K562 (cell line): Measurements from ENCODE around the gene COX19. TPM values are rescaled to one million over a fixed set of nuclear protein-coding genes. Genes with fewer than 3 reads are reported as not detected.

Experiments used
- ATAC-seq: fragments of 200-7000 bp; cut with Tn5 transposase; 3 replicates; pipeline ENCODE4 v1.9.1; 2020; ENCODE audit warnings: moderate library complexity
- BruUV-seq: library from RNA; stranded (reverse); fragments of 400-500 nt; replicated peaks from 2 replicates; lab custom pipeline; 2021; lab: Mats Ljungman, UMichigan
- CTCF ChIA-PET: fragments of 300-600 bp; formaldehyde crosslinking; extraction: SDS; loops from one replicate; lab custom pipeline; 2021; ENCODE audit warnings: low intra/inter-chr PET ratio; lab: Yijun Ruan, JAX
- POLR2A ChIA-PET: fragments of 300-600, 350-650 bp; sonication (Branson Sonifier 250); formaldehyde crosslinking; extraction: SDS; loops from one replicate; lab custom pipeline; 2021; ENCODE audit warnings: antibody characterized with exemption, inconsistent platforms; lab: Yijun Ruan, JAX
- DNase-seq, 4 experiments: peaks; one replicate each; pipeline versions ENCODE4 v3.0.0 to v3.0.0-alpha.2; 2011 to 2018; ENCODE audit warnings: low spot score in 3 of 4, mixed read lengths in 3 of 4; ENCODE audit errors: extremely low read depth in 1 of 4
- FAIRE-seq: peaks from 2 replicates; lab custom pipeline; 2011; peaks lifted over from hg19 to GRCh38; lab: Jason Lieb, UNC
- H2AFZ ChIP-seq: 2 replicates; pipeline ENCODE4 v1.6.0; 2011; ENCODE audit warnings: low read depth, low read length, control low read depth, inconsistent platforms
- H3K27ac ChIP-seq: fragments of 200-600 bp; 3 replicates; pipeline ENCODE4 v1.8.0; 2011; ENCODE audit warnings: low read depth, mild to moderate bottlenecking, control low read depth, inconsistent platforms, low read length, moderate library complexity, mixed read lengths; ENCODE audit errors: extremely low read depth
- H3K27me3 ChIP-seq, 2 experiments: fragments of 300-600 bp in 1 of 2; 2 replicates in 1 of 2; 3 replicates in 1 of 2; pipeline versions ENCODE4 v1.6.0 to v1.8.0; 2011; ENCODE audit warnings: inconsistent platforms in 2 of 2, low read length in 2 of 2, mild to moderate bottlenecking in 1 of 2, mixed read lengths in 1 of 2, moderate library complexity in 1 of 2; ENCODE audit not compliant: control insufficient read depth in 2 of 2, insufficient read depth in 2 of 2
- H3K36me3 ChIP-seq: fragments of 300-600 bp; 3 replicates; pipeline ENCODE4 v1.8.0; 2011; ENCODE audit warnings: mild to moderate bottlenecking, low read length, inconsistent platforms; ENCODE audit not compliant: control insufficient read depth, insufficient read depth
- H3K4me1 ChIP-seq, 2 experiments: fragments of 200-600 bp in 1 of 2; replicated peaks in 1 of 2; 2 replicates in 1 of 2; 3 replicates in 1 of 2; pipeline versions ENCODE4 v1.5.1 to v1.8.0; 2011; ENCODE audit warnings: inconsistent platforms in 2 of 2, low read length in 2 of 2, mild to moderate bottlenecking in 1 of 2, mixed read lengths in 1 of 2, moderate library complexity in 1 of 2; ENCODE audit not compliant: control insufficient read depth in 2 of 2, insufficient read depth in 2 of 2
- H3K4me2 ChIP-seq: 2 replicates; pipeline ENCODE4 v1.6.1; 2011; ENCODE audit warnings: low read length, control low read depth, inconsistent platforms, mixed read lengths; ENCODE audit not compliant: insufficient read depth
- H3K4me3 ChIP-seq: fragments of 200-600 bp; sonication (generic), shearing (Covaris generic); 2 replicates; pipeline ENCODE4 v1.5.1; 2016; ENCODE audit warnings: control low read depth, inconsistent platforms
- H3K79me2 ChIP-seq: fragments of 200-600 bp; 3 replicates; pipeline ENCODE4 v1.8.0; 2011; ENCODE audit warnings: low read length, inconsistent platforms; ENCODE audit not compliant: control insufficient read depth, insufficient read depth
- H3K9ac ChIP-seq, 2 experiments: 2 replicates each; pipeline versions ENCODE4 v1.6.0 to v1.6.1; 2011; ENCODE audit warnings: low read depth in 2 of 2, low read length in 2 of 2, control low read depth in 1 of 2, inconsistent platforms in 1 of 2, mild to moderate bottlenecking in 1 of 2, mixed read lengths in 1 of 2; ENCODE audit not compliant: insufficient read depth in 1 of 2
- H3K9me1 ChIP-seq: one replicate; pipeline ENCODE4 v1.6.0; 2011; ENCODE audit warnings: inconsistent platforms, mild to moderate bottlenecking, low read length, moderate library complexity; ENCODE audit not compliant: control insufficient read depth, insufficient read depth
- H3K9me3 ChIP-seq: replicated peaks from 2 replicates; pipeline ENCODE4 v1.5.1; 2011; ENCODE audit warnings: low read depth, low read length, inconsistent platforms; ENCODE audit not compliant: control insufficient read depth, insufficient read depth
- H4K20me1 ChIP-seq: replicated peaks from 2 replicates; pipeline ENCODE4 v1.6.1; 2011; ENCODE audit warnings: low read length, inconsistent platforms, mixed read lengths; ENCODE audit not compliant: control insufficient read depth, insufficient read depth
- ARHGAP35 ChIP-seq: fragments of 450-650 bp; IDR thresholded peaks from 2 replicates; pipeline ENCODE4 v1.6.1; 2018; ENCODE audit not compliant: partially characterized antibody
- COPS2 ChIP-seq: fragments of 450-650 bp; conservative IDR thresholded peaks from 2 replicates; pipeline ENCODE4 v1.6.1; 2016; ENCODE audit warnings: mild to moderate bottlenecking, moderate library complexity
- CXXC5 ChIP-seq: fragments of 250-450 bp; sonication (Bioruptor Pico); IDR thresholded peaks from 2 replicates; pipeline ENCODE4 v1.8.0; 2022; ENCODE audit warnings: inconsistent platforms, mild to moderate bottlenecking, moderate library complexity
- E4F1 ChIP-seq: fragments of 250-450 bp; sonication (Bioruptor Pico); IDR thresholded peaks from 2 replicates; pipeline ENCODE4 v1.5.0; 2021; ENCODE audit warnings: mild to moderate bottlenecking, borderline replicate concordance
- FOXA1 ChIP-seq: fragments of 450-650 bp; IDR thresholded peaks from 2 replicates; pipeline ENCODE4 v1.6.1; 2016; ENCODE audit warnings: mild to moderate bottlenecking, borderline replicate concordance
- POLR2G ChIP-seq: fragments of 200-400 bp; formaldehyde crosslinking; IDR thresholded peaks from 2 replicates; pipeline ENCODE4 v1.6.1; 2017; ENCODE audit warnings: low read depth, mild to moderate bottlenecking, antibody characterized with exemption, low read length, moderate library complexity
- SNIP1 ChIP-seq: fragments of 450-650 bp; IDR thresholded peaks from 2 replicates; pipeline ENCODE4 v1.7.1; 2017; ENCODE audit warnings: low read depth, mild to moderate bottlenecking
- ZFP30 ChIP-seq: fragments of 250-450 bp; sonication (Bioruptor Pico); IDR thresholded peaks from 2 replicates; pipeline ENCODE4 v1.8.0; 2022; ENCODE audit warnings: moderate library complexity, mild to moderate bottlenecking, inconsistent platforms, borderline replicate concordance
- ZNF146 ChIP-seq: IDR thresholded peaks from one replicate; pipeline ENCODE4 v1.6.1; 2018; ENCODE audit warnings: missing compliant biosample characterization; ENCODE audit not compliant: unreplicated experiment
- ZNF408 ChIP-seq: fragments of 250-450 bp; sonication (Bioruptor Pico); IDR thresholded peaks from 2 replicates; pipeline ENCODE4 v1.4.0; 2020; ENCODE audit warnings: low read depth, mild to moderate bottlenecking, moderate library complexity
- ZNF57 ChIP-seq: fragments of 450-650 bp; formaldehyde crosslinking; IDR thresholded peaks from 2 replicates; pipeline ENCODE4 v1.4.0; 2020; ENCODE audit warnings: mild to moderate bottlenecking, moderate library complexity
- WGBS: fragments of 100-300 bp; shearing (Covaris generic); methylation state at CpG from one replicate; pipeline ENCODE4 v1.1.6; 2016; ENCODE audit warnings: low coverage, mixed read lengths; ENCODE audit not compliant: insufficient coverage; ENCODE audit errors: missing lambda C conversion rate; 5-methylcytosine and 5-hydroxymethylcytosine counted together
- in situ Hi-C: fragments of 300-500 bp; cut with MboI; formaldehyde crosslinking; loops from 4 replicates; pipeline ENCODE4 v1.15.0; 2018; ENCODE audit warnings: inconsistent platforms, mixed read lengths
- intact Hi-C: fragments of 100-400 bp; cut with micrococcal nuclease; formaldehyde crosslinking; loops from 2 replicates; pipeline ENCODE4 v1.14.2; 2022
- polyA plus RNA-seq, 8 experiments: library from polyadenylated mRNA; depleted of rRNA in 4 of 8; stranded (reverse) in 5 of 8; unstranded in 3 of 8; fragments of >200 nt; fragmentation: Nextera tagmentation in 2 of 8; fragmentation: Illumina TruSeq in 1 of 8; extraction: Ambion mirVana in 2 of 8; extraction: Trizol in 1 of 8; gene quantifications; 2 replicates each; pipeline versions ENCODE4 v1.2.1 to v1.2.3, GENCODE V29; 2011 to 2014; ENCODE audit warnings: inconsistent platforms in 1 of 8, missing spikeins in 1 of 8
- total RNA-seq, 7 experiments: library from RNA; depleted of rRNA in 6 of 7; stranded (reverse); fragments of >200 nt in 6 of 7; fragmentation: Illumina TruSeq in 2 of 7; extraction: Trizol in 2 of 7; gene quantifications; 2 replicates each; pipeline versions ENCODE4 v1.2.1 to v1.2.3, GENCODE V29; 2011 to 2021; ENCODE audit warnings: low replicate concordance in 1 of 7
- TF ChIP-seq, protein P1 (sequence below): fragments of 450-650 bp; formaldehyde crosslinking; IDR thresholded peaks from 2 replicates; pipeline ENCODE4 v1.4.0; 2020; ENCODE audit warnings: mild to moderate bottlenecking, moderate library complexity

Gene COX19
- total and polyA plus RNA-seq, 9 of the 15 experiments (the other 6 are each of a cell fraction or from before 2014, with no cell fraction given) = 5.2 to 10.5 (median 7.9) TPM

GRCh38 chr7:929311-929711 is 46.0 kb downstream of the COX19 start:
- Histone ChIP-seq H3K9me1 (no peaks in the 10 kb centered on the region), H3K4me3 (no peak overlapping the region), H3K9ac (no peak overlapping the region), H3K36me3 (no peaks in the 10 kb centered on the region), H3K9me3 (no peaks in the 10 kb centered on the region), H3K27me3 (peaks cover 2 to 45% of the 10 kb centered on the region in 2 experiments; a peak in 3 of 5 replicates), H3K79me2 (no peaks in the 10 kb centered on the region), H4K20me1 (0 out of 2 replicates have a peak, but pooled peaks cover 4% of the 10 kb centered on the region), H2AFZ (no peak overlapping the region), H3K4me2 (no peak overlapping the region), H3K27ac (no peak overlapping the region), H3K4me1 (peaks cover 0 to 31% of the 10 kb centered on the region in 2 experiments; a peak in 4 of 5 replicates)
- in situ Hi-C loops (no loop called here), intact Hi-C loops (no loop called here)
- BruUV-seq = no TSS peak
- POLR2A ChIA-PET = no interaction called here
- no peak for ATAC-seq
- CTCF ChIA-PET = no interaction called here
- FAIRE-seq = no peak
- TF ChIP-seq ZNF57 = no peak
- TF ChIP-seq, protein P1, sequence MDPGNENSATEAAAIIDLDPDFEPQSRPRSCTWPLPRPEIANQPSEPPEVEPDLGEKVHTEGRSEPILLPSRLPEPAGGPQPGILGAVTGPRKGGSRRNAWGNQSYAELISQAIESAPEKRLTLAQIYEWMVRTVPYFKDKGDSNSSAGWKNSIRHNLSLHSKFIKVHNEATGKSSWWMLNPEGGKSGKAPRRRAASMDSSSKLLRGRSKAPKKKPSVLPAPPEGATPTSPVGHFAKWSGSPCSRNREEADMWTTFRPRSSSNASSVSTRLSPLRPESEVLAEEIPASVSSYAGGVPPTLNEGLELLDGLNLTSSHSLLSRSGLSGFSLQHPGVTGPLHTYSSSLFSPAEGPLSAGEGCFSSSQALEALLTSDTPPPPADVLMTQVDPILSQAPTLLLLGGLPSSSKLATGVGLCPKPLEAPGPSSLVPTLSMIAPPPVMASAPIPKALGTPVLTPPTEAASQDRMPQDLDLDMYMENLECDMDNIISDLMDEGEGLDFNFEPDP = no peak
- DNase-seq = no peak
- 51% methylated on average over 13 of the region's 14 CpGs for WGBS

DNA sequence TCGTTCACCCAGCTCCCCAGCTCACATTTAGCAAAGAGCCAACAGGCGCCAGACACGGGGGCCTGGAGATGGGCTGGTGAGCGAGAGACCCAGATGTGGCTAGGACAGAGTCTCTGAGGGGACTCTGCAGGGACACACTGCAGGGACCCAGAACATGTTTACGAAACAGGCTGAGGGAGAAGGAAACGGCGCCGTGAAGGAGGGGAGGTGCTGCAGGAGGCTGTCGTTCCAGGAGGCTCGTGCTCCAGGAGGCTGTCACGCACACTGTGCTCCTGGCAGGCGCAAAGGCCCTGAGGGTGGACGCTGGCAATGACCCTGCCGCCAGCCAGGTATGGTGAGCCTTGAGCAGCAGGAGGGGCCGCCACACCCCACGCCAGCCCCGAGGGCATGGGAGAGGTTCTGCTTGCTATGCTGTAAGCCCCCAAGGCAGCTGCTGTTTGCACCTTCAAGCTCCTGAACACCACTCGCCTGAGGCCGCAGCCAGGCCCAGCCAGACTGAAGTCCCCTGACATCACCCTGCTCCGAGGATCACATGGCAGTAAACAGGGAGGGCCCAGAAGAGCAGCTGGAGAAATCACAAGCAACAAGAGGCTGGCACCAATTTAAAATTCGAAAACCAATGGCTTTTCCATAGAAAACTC is 48.2 kb downstream of the COX19 start:
- no peak overlapping the region for H3K4me3 ChIP-seq
- intact Hi-C loops = no loop called here
- CTCF ChIA-PET = no interaction called here
- no peak for TF ChIP-seq SNIP1
- TF ChIP-seq ZFP30 (CRISPR knock-in tag) = no peak
- TF ChIP-seq POLR2G = no peak
- TF ChIP-seq ZNF408 = no peak
- TF ChIP-seq E4F1 (CRISPR knock-in tag) = no peak
- TF ChIP-seq COPS2 = no peak
- TF ChIP-seq ARHGAP35 = no peak
- TF ChIP-seq CXXC5 (CRISPR knock-in tag) = no peak
- TF ChIP-seq ZNF146 (CRISPR knock-in tag) = no peak
- no peak for TF ChIP-seq FOXA1

More for the DNA sequence above, 48.2 kb downstream of the COX19 start:
- no peak; the same call in 2 of the 3 replicates for ATAC-seq
- 16% methylated on average over 21 of the region's 21 CpGs for WGBS
- no TSS peak for BruUV-seq
- Histone ChIP-seq H3K27me3 (peaks cover 0 to 37% of the 10 kb centered on the region in 2 experiments; a peak in 3 of 5 replicates), H3K27ac (no peak overlapping the region), H3K4me2 (no peak overlapping the region), H3K79me2 (no peaks in the 10 kb centered on the region), H3K9ac (peak overlapping the region in 1 of 2 experiments; percentile 35; a peak in 2 of 4 replicates), H4K20me1 (no peaks in the 10 kb centered on the region), H3K9me1 (no peaks in the 10 kb centered on the region), H3K36me3 (no peaks in the 10 kb centered on the region), H3K9me3 (no peaks in the 10 kb centered on the region), H3K4me1 (peaks cover 10 to 44% of the 10 kb centered on the region in 2 experiments), H2AFZ (no peak overlapping the region; the same call in 1 of the 2 replicates)
- no peak for DNase-seq
- in situ Hi-C loops = no loop called here
- FAIRE-seq = no peak
- POLR2A ChIA-PET = no interaction called here
